Parathyroid adenoma (tissue), 2 donors: ENCODE measurements around the gene FBP1.
A peak's percentile ranks its signal among the peaks of the same experiment; 100 is the strongest.

Experiments
- H2AFZ ChIP-seq: fragments of 300-600 bp; sonication (generic); one replicate; pipeline ENCODE4 v1.7.0; 2017; ENCODE audit warnings: antibody characterized with exemption, mild to moderate bottlenecking
- H3K27ac ChIP-seq: fragments of 300-600 bp; sonication (generic); one replicate; pipeline ENCODE4 v1.7.0; 2017
- H3K27me3 ChIP-seq: fragments of 300-600 bp; sonication (generic); one replicate; pipeline ENCODE4 v1.7.0; 2017; ENCODE audit warnings: low read length; ENCODE audit not compliant: control insufficient read depth, insufficient read depth
- H3K36me3 ChIP-seq: fragments of 300-600 bp; sonication (generic); one replicate; pipeline ENCODE4 v1.7.0; 2017; ENCODE audit warnings: low read length; ENCODE audit not compliant: control insufficient read depth, insufficient read depth
- H3K4me1 ChIP-seq: fragments of 300-600 bp; sonication (generic); one replicate; pipeline ENCODE4 v1.7.0; 2017; ENCODE audit warnings: control low read depth
- H3K4me2 ChIP-seq: fragments of 300-600 bp; sonication (generic); one replicate; pipeline ENCODE4 v1.7.0; 2017; ENCODE audit warnings: low read length
- H3K4me3 ChIP-seq: fragments of 300-600 bp; sonication (generic); one replicate; pipeline ENCODE4 v1.7.0; 2017; ENCODE audit warnings: low read depth, low read length
- H3K79me2 ChIP-seq: fragments of 300-600 bp; sonication (generic); one replicate; pipeline ENCODE4 v1.7.0; 2017; ENCODE audit warnings: control low read depth
- H3K9ac ChIP-seq: fragments of 300-600 bp; sonication (generic); one replicate; pipeline ENCODE4 v1.7.0; 2017; ENCODE audit warnings: mild to moderate bottlenecking
- H3K9me3 ChIP-seq: fragments of 300-600 bp; sonication (generic); one replicate; pipeline ENCODE4 v1.7.0; 2017; ENCODE audit warnings: low read length; ENCODE audit not compliant: control insufficient read depth
- TF ChIP-seq, protein P1 (sequence below): fragments of 300-600 bp; sonication (generic); IDR thresholded peaks from one replicate; pipeline ENCODE4 v1.7.0; 2017; ENCODE audit warnings: antibody characterized with exemption, mild to moderate bottlenecking
- donor health status: primary hyperparathyroidism.

The FBP1 gene

DNA sequence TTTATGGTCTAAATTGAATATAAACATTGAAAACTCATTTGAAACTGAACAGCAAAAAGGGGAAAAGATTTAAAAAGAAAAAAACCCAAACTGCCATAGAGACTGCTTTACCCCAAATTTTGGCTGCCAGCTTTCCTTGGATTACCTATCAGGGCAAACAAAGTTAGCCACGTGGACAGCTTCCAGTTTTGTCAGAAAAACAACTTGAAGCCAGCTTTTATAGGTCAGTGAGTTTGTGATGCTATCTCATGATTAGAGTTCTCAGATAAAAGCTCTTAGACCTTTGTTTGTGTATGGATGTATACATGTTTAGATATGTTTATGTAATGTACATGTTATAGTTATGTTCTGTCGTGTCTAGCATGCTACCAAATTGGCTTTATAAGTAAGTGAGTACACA lies 61.7 kb downstream of the FBP1 start:
- Histone ChIP-seq H3K27me3 (no peaks in the 10 kb centered on the region), H3K4me2 (peak overlapping the region; percentile 35), H3K4me3 (peak overlapping the region; percentile 19), H3K9me3 (no peaks in the 10 kb centered on the region), H3K27ac (peak overlapping the region; percentile 81), H3K79me2 (peaks cover 2% of the 10 kb centered on the region), H3K9ac (no peak overlapping the region), H3K4me1 (peaks cover 10% of the 10 kb centered on the region), H3K36me3 (no peaks in the 10 kb centered on the region), H2AFZ (no peak overlapping the region)
- TF ChIP-seq, protein P1, sequence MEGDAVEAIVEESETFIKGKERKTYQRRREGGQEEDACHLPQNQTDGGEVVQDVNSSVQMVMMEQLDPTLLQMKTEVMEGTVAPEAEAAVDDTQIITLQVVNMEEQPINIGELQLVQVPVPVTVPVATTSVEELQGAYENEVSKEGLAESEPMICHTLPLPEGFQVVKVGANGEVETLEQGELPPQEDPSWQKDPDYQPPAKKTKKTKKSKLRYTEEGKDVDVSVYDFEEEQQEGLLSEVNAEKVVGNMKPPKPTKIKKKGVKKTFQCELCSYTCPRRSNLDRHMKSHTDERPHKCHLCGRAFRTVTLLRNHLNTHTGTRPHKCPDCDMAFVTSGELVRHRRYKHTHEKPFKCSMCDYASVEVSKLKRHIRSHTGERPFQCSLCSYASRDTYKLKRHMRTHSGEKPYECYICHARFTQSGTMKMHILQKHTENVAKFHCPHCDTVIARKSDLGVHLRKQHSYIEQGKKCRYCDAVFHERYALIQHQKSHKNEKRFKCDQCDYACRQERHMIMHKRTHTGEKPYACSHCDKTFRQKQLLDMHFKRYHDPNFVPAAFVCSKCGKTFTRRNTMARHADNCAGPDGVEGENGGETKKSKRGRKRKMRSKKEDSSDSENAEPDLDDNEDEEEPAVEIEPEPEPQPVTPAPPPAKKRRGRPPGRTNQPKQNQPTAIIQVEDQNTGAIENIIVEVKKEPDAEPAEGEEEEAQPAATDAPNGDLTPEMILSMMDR: no peak

DNA sequence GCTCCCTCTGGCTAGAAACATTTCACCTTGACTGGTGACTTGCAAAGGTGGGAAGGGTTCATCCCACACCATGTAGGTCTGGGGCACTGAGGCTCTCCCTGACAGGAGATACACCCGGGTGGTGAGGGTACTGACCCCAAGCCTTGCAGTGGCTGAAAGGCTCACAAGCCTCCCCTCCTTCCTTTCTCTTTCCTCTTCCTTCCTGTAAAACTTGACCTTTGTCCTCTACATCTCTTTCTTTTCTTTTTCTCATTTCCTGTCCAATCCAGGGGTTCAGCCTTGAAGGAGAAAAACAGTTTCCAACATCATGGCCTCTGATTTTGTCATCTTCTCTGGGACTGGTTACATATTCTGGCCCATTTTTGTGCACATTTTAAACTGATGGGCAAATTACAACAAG lies 62.3 kb downstream of the FBP1 start:
- Histone ChIP-seq H3K36me3 (no peaks in the 10 kb centered on the region), H2AFZ (no peak overlapping the region), H3K9ac (no peak overlapping the region), H3K4me1 (peaks cover 10% of the 10 kb centered on the region), H3K79me2 (peaks cover 2% of the 10 kb centered on the region), H3K4me3 (peak overlapping the region; percentile 19), H3K9me3 (no peaks in the 10 kb centered on the region), H3K27ac (peak overlapping the region; percentile 81), H3K4me2 (peak overlapping the region; percentile 35), H3K27me3 (no peaks in the 10 kb centered on the region)
- TF ChIP-seq, protein P1: no peak

DNA sequence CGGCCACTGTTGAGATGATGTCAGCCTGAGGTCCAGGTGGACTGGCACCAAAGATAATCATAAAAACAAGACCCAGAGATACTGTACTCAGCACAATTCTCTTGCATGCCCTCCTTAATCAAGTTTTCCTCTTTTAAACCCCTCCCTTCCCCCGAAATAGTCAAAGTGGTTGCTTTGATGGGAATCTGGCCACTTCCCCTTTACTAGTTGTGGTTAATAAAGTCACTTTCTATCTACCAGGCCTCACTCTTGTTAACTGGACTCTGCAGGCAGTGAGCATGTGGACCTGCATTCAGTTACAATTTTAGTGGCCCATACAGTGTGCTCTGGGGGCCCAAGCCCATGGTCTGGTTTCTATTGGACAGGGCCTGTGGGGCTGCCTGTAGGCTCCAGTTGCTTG lies 63.2 kb downstream of the FBP1 start:
- H3K36me3 ChIP-seq: no peaks in the 10 kb centered on the region
- no peak overlapping the region for H2AFZ ChIP-seq
- H3K9me3 ChIP-seq: no peaks in the 10 kb centered on the region
- no peak overlapping the region for H3K4me2 ChIP-seq
- H3K27ac ChIP-seq: peak overlapping the region; percentile 81
- peaks cover 2% of the 10 kb centered on the region for H3K79me2 ChIP-seq
- H3K9ac ChIP-seq: no peak overlapping the region
- peak overlapping the region; percentile 11 for H3K4me3 ChIP-seq
- peaks cover 10% of the 10 kb centered on the region for H3K4me1 ChIP-seq
- no peaks in the 10 kb centered on the region for H3K27me3 ChIP-seq
- TF ChIP-seq, protein P1: no peak

DNA sequence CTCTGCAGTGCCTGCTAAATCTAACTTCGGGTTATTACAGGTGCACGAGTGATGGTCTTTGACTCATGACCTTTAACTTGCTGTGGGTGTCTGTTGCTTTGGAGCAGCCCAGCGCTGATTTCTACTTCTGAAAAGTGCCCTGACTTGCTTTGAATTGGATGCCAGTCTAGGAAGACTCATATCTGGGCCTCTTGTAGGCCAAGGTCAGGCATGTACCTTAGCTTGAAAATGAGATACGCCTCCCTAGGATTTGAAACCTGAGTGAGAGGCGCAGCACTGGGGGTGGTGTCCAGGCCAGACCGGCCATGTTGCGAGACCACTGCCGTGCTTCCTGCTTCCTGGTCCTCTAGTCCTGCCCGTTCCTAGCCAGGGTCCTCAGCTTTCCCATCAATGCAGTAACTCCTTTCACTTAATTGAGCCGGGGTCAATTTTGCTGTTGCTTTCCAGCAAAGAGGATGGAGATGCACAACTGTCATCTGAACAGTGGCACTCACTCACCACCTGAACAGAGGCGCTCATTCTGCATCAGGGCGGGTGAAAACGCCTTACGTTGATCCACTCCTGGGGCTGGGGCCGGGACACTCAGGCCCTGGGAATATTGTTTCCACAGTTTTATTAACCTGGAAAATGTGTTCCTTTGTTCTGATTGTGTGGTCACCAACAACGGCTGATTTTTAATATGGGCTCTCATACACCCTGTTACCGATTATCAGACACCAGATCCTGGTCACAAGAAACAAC lies 70.2 kb downstream of the FBP1 start:
- Histone ChIP-seq H2AFZ (no peak overlapping the region), H3K4me2 (peak overlapping the region; percentile 2), H3K9ac (no peak overlapping the region), H3K79me2 (peaks cover 2% of the 10 kb centered on the region), H3K27me3 (no peaks in the 10 kb centered on the region), H3K9me3 (no peaks in the 10 kb centered on the region), H3K4me3 (no peak overlapping the region), H3K27ac (peak overlapping the region; percentile 93), H3K36me3 (no peaks in the 10 kb centered on the region), H3K4me1 (peaks cover 30% of the 10 kb centered on the region)
- TF ChIP-seq, protein P1: no peak
